Liver (tissue), 3 donors: ENCODE measurements around the gene NDUFS6.

Experiments
- CTCF ChIP-seq: fragments of 150-350 bp; IDR thresholded peaks from 2 replicates; pipeline ENCODE4 v1.5.1; 2017; ENCODE audit warnings: improper control_type of control experiment, low read depth, low read length; ENCODE audit not compliant: missing input control
- FOXA1 ChIP-seq: IDR thresholded peaks from 2 replicates; pipeline ENCODE4 v1.6.1; 2016; ENCODE audit warnings: antibody characterized with exemption
- JUND ChIP-seq, 2 donors: IDR thresholded peaks; 2 replicates each; pipeline ENCODE4 v1.6.1; 2016; ENCODE audit warnings: antibody characterized with exemption in 2 of 2
- RXRA ChIP-seq, 2 donors: IDR thresholded peaks; 2 replicates each; pipeline ENCODE4 v1.6.1; 2017 to 2018; ENCODE audit warnings: antibody characterized with exemption in 2 of 2, mild to moderate bottlenecking in 1 of 2
- TF ChIP-seq, protein P1 (sequence below): IDR thresholded peaks from 2 replicates; pipeline ENCODE4 v1.6.1; 2016; ENCODE audit warnings: antibody characterized with exemption
- donor health status: healthy.
- donor health status: healthy.

DNA sequence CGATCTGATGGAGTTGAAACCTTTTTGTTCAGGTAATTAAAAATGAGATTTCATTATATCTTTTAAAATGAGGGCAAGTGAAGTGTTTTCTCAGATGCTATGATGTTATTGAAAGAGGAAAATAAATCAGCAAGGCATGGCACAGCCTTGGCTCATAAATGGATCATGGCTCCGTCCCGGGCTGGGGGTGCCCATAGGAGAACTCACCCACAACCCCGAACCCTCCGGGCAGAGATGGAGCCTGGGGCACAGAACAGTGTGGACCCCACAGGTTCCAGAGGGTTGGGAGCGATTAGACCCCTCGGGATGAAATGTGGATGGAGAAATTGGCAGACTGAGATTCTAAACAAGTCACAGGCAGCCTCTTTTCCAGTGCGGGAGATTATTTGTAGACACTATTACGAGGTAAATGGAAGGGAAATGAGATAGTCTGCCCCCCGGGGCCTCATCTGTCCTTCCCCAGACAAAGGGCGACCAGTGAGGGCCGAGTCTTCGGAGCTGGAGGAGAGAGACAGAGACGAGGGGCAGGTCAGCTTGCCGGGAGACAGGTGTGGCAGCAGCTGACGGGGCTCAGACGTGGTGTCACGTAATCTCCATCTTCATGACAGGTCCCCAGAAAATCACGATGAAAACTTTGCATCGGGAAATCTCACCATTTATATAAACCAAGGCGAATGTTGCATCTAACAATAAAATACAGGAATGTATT lies 33.7 kb downstream of the NDUFS6 start:
- TF ChIP-seq CTCF: no peak
- TF ChIP-seq, protein P1, sequence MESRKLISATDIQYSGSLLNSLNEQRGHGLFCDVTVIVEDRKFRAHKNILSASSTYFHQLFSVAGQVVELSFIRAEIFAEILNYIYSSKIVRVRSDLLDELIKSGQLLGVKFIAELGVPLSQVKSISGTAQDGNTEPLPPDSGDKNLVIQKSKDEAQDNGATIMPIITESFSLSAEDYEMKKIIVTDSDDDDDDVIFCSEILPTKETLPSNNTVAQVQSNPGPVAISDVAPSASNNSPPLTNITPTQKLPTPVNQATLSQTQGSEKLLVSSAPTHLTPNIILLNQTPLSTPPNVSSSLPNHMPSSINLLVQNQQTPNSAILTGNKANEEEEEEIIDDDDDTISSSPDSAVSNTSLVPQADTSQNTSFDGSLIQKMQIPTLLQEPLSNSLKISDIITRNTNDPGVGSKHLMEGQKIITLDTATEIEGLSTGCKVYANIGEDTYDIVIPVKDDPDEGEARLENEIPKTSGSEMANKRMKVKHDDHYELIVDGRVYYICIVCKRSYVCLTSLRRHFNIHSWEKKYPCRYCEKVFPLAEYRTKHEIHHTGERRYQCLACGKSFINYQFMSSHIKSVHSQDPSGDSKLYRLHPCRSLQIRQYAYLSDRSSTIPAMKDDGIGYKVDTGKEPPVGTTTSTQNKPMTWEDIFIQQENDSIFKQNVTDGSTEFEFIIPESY: no peak
- TF ChIP-seq FOXA1: no peak
- TF ChIP-seq JUND (IDR thresholded peaks at IDR 0.05): no peak
- no peak for TF ChIP-seq RXRA (IDR thresholded peaks at IDR 0.05)
